NCI-H82 treated with DMSO at 0.1 percent for 48 hours (cell line): ENCODE data around the gene RND1.

Source experiments
- DNase-seq: peaks from one replicate; lab custom pipeline; 2025; ENCODE audit not compliant: unreplicated experiment; lab: John Stamatoyannopoulos, UW

The RND1 gene

DNA sequence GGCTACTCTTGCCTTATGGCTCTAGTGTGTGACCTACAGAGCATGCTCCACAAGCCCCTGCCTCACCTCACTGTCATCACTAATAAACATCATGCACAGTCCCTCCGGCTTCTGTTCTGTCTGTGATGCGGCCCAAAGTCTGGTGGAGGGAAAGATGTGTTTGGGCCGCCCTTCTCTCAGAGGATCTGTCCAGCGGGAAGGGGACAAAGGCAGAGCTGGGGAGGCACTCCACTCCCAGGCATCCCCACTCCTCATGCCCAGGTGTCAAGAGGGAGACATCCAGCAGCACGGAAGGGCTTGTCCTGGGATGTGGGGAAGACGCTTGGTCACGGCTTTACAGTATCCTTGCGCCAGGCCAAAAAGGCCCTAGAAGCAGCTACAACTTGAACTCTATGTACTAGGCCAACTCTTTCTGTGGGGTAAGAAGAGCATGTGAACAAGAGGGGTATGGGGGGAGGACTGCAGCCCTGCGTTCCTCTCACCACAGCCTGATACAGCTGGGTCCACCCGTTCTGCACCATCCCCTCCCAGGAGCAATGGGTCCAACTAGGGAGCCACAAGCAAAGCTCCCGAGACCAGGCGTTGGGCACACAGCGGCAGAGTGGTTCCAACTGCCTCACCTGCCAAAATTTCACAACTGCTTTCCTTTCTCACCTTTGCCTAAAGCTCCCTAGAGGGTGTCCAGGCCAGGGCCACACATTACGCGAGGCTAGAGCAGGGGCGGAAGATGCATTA, 36.7 kb downstream of the RND1 start:
- DNase-seq, result no peak

DNA sequence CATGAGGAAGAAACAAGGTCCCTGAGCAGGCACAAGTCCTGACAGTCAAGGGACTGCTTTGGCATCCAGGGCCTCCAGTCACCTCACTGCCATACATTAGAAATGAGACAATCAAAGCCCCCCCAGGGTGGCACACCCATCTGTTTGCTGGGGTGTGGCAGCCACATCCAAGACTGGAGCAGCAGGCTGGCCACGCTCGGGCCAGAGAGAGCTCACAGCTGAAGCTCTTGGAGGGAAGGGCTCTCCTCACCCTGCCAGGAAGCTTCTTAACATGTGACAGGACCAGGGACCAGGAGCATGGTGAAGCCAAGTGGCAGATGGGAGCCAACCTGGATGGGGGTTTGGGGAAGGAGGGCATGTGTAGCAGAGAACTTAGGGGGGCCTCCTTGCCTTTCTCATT, 37.4 kb downstream of the RND1 start:
- no peak for DNase-seq

DNA sequence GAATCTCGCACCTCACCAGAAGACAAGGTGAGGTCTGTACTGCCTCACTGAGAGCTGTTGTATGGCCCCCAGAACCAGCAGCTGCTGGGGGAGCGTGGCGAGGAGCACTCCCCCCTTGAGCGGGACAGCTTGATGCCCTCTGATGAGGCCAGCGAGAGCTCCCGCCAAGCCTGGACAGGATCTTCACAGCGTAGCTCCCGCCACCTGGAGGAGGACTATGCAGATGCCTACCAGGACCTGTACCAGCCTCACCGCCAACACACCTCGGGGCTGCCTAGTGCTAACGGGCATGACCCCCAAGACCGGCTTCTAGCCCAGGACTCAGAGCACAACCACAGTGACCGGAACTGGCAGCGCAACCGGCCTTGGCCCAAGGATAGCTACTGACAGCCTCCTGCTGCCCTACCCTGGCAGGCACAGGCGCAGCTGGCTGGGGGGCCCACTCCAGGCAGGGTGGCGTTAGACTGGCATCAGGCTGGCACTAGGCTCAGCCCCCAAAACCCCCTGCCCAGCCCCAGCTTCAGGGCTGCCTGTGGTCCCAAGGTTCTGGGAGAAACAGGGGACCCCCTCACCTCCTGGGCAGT, 38.1 kb downstream of the RND1 start:
- DNase-seq, result no peak

DNA sequence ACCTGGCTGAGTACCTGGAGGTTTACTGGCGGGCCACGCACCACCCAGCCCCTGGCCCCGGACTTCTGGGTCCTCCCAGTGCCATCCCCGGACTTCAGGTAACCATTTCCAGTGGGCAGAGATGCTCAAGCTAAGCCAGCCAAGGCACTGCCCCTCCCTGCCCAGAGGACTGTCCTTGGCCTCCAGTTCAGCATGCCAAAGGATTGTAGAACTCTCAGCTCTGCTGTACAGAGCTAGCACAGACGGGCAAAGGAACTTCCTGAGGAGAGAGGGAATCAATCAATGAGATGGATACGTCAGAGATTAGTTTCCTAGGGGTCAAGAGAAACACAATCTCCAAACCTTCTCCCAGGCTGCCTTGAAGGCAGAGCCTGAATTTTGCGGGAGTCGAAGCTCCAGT, 38.6 kb downstream of the RND1 start:
- DNase-seq, result no peak

DNA sequence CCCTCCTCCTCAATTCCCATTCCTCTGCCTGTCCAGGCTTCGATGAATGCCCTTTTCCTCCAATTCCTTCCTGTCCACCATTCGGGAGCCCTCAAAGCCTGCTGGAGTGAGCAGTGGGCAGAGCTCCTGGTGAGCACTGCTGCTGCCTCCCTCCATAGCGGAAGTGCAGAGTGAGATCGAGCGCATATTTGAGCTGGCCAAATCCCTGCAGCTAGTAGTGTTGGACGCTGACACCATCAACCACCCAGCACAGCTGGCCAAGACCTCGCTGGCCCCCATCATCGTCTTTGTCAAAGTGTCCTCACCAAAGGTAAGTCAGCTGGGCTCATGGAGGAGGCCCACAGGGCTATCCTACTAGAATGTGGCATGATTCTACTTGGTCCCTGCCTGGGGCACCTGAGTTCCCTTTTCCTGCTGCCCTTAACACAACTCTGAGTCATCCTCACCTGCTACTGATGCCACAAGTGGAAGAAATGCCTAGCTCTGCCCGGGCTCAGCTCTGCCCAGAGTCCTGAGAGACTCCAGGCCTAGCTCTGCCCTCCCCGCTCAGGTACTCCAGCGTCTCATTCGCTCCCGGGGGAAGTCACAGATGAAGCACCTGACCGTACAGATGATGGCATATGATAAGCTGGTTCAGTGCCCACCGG, 39.3 kb downstream of the RND1 start:
- DNase-seq, result no peak

DNA sequence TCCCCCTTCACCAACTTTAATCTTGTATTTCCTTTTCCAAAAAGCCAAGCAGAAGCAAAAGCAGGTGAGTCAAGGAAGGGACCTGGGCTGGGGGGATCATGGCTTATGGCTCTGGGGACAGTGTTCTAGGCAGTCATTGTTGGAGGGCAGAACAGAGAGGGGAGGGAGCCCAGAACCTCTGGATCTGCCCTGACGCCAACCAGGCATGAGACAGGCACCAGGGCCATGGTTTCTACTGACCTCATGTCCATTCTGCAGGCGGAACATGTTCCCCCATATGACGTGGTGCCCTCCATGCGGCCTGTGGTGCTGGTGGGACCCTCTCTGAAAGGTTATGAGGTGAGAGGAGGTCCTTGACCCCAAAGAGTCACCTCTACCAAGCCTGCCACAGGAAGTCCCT, 40.8 kb downstream of the RND1 start:
- DNase-seq, result no peak

DNA sequence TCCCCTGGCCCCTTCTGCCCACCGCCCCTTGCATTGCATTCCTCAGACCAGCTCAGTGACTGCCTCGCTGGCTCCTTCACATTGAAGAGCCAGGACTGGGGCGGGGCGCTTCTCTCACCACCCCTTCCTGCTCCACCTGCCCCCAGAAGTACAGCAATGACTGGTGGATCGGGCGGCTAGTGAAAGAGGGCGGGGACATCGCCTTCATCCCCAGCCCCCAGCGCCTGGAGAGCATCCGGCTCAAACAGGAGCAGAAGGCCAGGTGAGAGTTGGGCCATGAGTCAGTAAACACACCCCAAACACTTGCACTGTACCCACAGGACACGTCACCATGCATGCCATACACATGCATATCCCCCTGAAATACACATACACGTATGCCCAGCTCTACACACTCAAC, 41.6 kb downstream of the RND1 start:
- DNase-seq, result no peak

DNA sequence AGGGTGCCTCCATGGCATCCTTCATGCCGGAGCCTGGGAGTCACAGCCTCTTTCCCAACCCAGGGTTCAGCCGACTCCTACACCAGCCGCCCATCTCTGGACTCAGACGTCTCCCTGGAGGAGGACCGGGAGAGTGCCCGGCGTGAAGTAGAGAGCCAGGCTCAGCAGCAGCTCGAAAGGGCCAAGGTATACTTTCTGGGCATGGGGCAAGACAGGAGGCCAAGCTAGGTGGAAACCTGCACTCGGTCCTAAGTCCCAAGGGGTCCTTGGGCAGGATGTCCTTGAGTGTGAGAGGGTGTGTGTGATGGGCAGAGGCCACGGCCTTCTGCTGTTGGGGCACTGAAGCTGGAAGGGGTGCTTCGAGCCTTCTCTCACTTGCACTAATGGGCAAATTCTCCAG, 42.4 kb downstream of the RND1 start:
- no peak for DNase-seq

DNA sequence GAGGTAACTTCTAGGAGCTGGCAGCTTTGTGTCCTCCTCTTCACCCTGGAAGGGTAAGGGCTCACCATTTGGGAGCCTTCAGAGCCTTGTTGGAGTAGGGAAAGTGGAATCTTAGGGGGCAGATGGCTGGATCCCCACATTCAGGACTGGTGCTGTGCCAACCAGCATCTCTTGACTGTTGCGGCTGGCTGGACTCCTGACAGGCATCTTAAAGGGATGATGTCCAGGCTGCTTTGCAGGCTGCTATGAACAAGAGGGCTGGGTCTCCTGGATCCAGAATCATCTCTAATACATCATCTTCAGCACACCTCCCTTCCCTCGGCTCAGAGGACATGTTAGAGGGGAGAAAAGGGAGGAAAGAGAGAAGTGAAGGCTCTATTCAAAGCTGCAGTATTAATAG, 43.0 kb downstream of the RND1 start:
- no peak for DNase-seq

DNA sequence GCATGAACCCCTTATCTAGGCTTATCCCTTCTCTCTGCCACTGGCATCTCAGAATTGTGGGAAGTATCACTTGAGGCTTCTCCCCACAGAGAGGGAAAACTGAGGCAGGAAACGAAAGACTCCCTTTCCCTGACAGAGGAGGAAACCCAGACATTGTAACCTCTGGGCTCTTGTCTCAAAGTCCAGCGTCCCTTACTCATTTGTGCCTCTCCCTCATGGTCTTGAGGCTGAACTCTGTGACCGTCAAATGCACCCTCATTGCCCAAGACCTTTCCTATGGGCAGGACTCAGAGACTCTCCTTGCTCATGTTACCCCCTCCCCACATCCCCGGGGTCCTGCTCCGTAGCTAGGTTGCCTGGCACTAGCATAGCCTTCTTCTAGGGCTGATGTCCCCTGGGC, 43.5 kb downstream of the RND1 start:
- no peak for DNase-seq

DNA sequence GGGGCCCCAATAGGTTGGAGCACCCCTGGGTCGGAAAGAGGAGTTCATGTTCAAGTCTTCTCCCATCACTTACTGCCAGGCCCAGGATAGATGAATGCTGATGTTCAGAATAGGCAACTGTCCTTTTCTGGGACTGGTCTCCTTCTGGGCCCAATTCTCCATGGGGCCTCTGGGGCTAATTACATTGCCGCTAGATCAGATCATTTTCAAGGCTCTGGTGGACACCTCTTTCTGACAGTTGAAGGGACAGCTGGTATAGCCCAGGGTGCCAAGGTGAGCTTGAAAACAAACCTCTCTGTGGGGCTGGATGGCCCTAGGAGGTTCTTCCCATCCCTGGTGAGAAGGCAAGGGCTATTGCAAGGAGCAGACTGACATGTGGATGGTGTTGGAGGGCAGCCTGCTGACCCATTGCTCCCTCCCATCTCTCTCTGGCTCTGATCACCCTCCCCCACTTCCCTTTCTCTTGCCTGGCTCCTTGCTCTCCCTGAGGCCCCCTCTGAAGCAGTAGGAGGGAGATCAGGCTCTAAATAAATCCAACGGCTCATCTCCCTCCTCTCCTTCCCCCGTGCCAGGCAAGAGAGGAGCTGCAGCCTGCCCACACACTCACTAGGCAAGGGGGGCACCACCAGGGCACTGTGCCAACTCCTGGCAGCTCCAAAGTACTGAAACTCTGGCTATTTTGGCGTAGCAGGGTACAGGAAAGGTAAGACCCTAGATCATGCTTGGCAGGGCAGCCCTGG, 45.5 kb downstream of the RND1 start:
- DNase-seq, result no peak

DNA sequence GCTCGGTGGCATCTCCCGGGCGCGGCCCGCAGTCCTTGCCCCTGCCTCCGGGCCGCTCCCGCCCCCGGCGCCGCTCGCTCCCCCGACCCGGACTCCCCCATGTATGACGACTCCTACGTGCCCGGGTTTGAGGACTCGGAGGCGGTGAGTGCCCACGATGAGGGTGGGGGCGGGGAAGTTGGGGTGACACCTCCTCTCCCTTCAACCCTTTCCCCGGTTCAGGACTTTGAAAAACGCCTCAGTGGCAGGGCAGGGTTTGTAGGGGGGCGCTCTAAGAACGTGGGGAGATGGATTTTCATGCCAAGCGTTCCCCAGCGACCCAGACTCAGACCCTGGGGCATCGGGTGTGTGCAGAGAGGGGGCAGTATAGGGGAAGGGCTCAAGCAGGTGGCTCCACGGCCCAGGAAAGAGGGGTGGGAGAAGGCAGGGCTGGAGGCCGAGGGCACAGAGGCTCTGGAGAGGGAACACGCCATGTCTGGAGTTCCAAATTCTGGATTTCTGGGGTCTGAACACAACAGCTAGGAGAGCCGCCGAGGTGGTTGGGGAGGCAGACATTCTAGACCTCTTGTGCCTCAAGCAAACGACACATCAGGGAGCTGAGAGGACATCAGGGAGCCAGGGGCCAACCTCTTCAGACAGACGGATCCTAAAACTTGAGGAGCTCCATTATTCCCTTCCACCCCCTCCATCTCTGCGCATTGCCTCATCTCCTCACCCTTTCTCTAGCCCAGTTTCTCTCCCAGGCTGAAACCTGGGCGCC, 46.7 kb downstream of the RND1 start:
- DNase-seq, result no peak

DNA sequence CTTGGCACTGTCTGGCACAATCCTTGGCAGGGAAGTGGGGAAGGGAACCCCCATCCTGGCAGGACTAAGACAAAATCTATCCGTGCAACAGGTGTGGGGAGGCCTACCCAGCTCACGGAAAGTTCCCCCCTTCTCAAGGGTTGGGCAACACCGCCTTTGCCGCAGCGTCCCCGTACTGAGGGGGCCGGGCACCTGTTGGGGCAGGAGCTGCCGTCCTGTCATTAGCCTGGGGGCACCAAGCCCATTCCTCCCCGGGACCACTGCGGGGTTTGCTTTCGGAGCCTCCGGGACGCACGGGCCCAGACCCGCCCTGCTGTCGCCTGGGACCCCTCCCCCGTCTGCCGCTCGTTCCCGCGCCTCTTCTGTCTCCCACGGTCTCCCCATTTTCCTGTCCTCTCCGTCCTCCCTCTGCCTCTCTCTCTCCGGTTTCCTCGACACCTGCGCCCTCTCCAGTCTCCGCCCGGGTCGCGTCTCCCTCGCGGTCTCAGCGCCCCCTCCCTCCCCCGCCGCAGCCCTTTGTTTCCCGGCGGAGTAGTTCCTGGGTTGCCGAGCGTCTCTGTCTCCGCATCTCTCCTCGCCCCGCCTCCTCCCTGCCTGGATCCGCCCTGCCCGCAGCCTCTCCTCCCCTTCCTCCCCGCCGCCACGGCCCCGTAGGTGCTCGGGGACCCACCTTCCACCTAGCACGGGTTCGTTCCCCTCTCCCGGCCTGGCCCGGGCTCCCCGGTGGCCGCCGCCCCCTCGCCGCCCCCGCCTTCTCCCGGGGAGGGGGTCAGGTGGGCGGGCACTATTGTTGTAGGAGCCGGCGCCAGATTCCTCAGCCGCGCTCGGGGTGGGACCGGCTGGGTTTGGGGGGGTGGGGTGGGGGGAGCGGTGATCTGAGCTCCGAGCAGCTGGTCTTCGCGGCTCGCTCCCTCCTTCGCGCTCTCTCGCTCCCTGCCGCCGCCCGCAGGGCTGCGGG, 47.5 kb downstream of the RND1 start, which contains the start of gene CACNB3:
Gene CACNB3 (plus strand): TSS at position 624 of the 958 bp plus-strand sequence. CDS start 434 bp downstream, outside the sequence.
- DNase-seq, result peak; percentile 67

DNA sequence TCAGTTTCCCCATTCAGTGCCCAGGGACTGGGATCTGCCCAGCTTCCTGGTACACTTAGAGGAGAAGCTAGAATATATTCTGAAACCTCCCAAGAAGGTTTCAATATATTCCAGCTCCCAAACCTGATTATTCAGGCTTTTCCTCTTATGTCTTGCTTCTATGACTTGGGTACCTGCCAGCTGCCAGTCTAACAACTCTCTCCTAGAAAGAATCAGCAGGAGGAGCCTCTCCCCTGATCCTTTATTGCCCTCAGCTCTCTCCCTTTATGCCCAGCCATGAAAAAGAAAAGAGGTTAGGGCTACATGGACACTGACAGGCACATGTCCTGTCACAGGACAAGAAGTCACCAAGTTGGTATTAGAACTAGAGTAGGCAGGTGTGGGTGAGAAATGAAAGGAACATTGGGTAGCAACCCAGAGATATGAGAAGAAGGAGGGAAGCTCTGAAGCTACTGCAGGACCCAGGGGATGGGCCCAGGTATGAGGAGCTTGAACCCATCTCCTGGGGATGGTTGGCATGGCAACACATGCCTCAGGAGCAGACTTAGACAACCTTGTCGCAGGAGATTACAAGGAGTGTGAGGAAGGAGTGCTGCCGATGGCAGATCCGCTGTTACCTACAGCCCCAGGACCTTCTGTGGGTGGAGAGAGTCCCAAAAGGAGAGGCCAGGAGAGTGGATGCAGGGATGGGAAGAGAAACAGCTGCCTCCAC, 49.4 kb downstream of the RND1 start:
- DNase-seq, result no peak

DNA sequence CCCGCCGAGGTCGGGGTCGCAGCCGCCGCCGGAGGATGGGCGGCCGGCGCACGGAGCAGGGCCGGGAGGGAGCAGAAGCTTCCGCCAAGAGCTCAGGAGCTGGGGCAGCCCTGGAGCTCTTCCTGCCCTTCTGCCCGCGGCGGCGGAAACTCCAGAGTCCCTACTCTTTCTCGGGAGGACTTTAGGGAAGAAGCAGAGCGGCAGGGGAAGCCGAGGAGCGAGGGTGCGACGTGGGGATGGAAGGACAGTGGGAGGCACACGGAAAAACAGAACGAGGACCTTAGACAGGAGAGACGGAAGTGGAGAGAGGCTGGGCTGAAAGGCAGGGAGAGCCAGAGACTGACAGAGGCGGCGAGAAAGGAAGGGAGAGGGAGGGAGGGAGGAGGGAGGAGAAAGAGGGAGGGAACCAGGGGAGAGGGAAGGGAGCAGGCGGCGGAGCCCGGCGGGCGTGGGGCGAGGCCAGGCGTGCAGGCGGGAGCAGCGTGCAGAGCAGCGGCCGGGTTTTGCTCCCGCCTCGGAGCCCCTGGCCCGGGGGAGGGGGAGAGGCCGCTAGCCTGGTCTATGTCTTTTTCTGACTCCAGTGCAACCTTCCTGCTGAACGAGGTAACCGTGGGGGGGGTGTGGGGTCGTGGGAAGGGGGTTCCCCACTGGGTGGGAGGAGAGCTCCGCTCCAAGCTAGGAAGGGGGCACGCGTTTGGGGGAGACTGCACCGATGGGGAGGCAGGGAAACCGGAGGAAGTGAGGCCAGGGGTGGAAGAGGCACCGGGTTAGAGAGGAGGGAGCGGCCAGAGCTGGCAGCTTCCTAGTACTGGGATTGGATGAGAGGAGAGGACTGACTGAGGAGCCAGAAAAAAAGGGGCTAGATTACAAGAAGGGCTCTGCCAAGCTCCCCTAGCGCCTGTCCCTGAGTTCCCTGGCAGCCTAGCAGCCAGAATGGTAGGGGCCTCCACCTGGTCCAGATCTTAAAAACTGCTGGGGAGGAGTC, 50.3 kb downstream of the RND1 start:
- peak; percentile 70 for DNase-seq

DNA sequence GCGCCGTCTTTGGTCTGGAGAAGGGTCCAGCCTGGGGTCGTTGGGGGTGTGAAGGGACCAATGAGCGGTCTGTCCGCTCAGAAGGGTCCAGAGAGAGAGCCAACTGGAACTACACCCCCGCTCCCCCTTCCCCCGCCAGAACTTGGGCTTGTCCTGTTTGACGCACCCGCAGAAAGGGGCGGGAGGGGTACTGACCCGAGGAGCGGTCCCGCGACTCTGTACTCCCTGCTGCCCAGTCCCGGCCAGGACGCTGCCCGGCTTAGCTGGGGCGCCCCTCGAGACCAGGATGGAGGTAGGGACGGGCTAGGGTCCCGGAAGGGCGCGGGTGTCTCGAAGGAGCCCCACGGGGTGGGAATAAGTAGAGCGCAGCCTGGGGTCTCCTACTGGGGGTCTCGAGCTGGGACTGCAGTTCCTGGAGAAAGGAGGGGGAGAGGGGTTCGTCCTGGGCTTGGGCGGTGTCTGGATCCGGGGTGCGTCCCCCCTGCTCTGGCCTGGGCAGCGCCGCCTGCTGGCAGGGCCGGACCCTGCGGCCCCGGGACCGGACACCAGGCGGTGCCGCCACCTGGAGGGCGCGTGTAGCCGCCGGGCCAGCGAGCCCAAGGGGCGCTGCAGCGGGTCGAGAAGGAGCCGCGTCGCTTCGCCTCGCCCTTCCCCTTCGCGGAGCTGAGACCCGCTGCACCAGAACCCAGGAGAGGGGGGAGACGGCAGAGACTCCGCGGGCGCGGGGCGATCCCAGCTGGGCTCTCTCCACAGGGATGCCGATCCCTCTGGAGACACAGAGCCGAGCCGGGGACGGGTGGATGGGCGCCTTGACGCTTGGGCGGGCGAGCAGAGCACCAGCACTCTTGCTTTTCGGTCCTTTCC, 51.2 kb downstream of the RND1 start:
- peak; percentile 10 for DNase-seq
